Stimulated activated CD4-positive, alpha-beta T cell treated with anti-CD3 and anti-CD28 coated beads, Interleukin-12 subunit alpha, Interleukin-12 subunit beta, amount 100 ng/mL, for 24 hours (primary cell): Measurements from ENCODE around the gene UGT2B17.
"Not testable (repeated sequence)": the region's sequence is repeated elsewhere in the genome, so short reads cannot be mapped to it uniquely, and the experiment has no call there.

Experiments
- DNase-seq, 2 experiments: peaks; one replicate each; pipeline ENCODE4 v3.0.0-alpha.2; 2020; ENCODE audit warnings: low read depth in 2 of 2

The UGT2B17 gene

DNA sequence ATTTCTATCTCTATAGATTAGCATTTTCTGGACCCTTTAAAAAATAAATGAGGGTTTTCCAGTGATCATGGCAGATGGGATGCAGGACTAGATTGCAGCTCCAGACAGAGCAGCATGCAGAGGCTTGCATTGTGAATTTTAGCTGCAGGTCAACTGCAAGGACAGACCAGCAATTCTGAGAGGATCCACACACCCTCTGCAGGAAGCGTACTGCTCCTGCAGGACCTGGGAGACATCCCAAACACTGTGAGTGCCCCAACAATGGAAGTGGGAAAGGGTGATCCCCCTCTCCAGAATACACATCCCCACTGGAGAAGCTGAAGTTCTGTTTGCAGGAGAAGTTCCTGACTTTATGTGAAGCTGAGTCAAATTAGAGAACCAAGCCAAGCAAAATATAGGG is 7.1 kb downstream of the UGT2B17 start:
- not testable (repeated sequence) for DNase-seq

DNA sequence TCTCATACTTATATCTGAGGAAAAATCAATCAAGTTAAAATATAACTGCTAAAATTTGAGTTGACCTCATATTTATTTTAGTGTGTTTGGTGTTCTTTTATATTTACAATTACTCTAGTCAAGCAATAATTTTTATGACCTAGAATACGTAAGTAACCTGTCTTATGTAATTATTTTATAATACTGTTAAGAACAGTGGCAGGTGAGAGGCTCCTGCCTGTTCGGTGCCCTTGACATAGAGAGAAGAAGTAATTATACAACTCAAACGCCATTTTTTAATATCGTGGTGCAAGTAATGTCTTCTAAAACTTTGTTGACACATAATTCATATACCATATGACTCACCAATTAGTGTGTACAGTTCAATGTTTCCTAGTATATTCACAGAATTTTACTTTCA is 7.6 kb downstream of the UGT2B17 start:
- not testable (repeated sequence) for DNase-seq

DNA sequence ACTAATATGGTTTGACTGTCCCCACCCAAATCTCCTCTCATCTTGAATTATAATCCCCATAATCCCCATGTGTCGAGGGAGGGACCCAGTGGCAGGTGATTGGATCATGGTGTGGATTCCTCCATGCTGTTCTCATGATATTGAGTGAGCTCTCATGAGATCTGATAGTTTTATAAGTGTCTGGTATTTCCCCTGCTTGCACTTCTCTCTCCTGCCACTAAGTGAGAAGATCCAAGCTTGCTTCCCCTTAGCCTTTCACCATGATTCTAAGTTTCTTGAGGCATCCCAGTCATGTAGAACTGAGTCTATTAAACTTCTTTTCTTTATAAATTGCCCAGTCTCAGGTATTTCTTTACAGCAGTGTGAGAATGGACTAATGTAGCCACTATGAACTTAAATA is 9.8 kb downstream of the UGT2B17 start:
- DNase-seq, result not testable (repeated sequence)

GRCh38 chr4:68565082-68565481 is 11.0 kb downstream of the UGT2B17 start:
- DNase-seq, result not testable (repeated sequence)

DNA sequence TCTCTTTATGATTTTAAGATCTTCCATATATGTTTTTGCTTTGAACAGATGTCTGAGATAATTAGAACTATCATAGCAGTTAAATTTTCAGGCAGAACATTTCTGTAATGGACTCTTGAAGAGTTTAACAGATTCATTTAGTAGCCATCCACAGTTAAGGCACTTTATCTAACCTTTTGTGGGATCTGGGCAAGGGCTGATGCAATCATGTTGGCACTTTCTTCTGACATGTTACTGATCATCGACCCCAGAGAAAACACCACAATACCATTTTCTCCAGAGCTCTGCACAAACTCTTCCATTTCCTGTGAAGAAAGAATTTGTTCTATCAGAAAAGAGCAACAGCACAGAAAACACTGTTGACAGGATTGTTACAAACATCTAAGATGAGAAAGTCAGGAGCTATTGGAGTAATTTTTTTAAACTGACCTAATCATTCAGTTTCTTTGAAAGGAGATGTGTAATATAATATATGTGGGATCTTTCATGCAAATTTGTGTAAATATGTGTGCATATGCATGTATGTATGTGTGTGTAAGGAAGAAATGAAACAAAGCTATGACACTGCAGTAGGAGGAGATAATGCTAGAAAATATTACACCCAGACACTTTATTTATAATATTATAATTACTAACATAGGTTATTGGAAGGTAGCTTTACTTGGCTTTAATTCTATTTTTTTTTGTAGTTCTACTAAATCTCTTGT is 15.6 kb downstream of the UGT2B17 start:
- DNase-seq, result not testable (repeated sequence)

- not testable (repeated sequence) for DNase-seq
These were observed 22.3 kb downstream of the UGT2B17 start for GRCh38 chr4:68553830-68554229.

GRCh38 chr4:68552818-68553811 is 23.0 kb downstream of the UGT2B17 start:
- not testable (repeated sequence) for DNase-seq

GRCh38 chr4:68542742-68543141 is 33.4 kb downstream of the UGT2B17 start:
- DNase-seq, result not testable (repeated sequence)

GRCh38 chr4:68536375-68536774 is 39.7 kb downstream of the UGT2B17 start:
- no peak for DNase-seq

- DNase-seq, result no peak
These were observed 40.1 kb downstream of the UGT2B17 start for GRCh38 chr4:68535974-68536373.

GRCh38 chr4:68522232-68522631 is 53.9 kb downstream of the UGT2B17 start:
- DNase-seq, result not testable (repeated sequence)

DNA sequence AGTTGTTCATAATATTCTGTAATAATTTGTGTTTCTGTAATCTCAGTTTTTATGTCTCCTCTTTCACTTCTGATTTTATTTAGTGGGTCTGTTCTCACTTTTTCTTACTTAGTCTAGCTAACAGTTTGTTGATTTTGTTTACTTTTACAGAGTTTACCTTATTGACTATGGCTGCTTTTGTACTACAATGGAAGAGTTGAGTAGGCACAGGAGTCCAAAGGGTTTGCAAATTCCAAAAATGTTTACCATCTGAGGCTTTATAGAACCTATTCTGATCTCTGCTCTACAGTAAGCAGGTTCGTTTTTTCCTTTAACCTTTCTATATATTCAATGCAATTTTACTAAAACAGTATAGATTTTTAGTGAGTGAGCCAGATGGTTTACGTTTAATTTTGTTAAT is 55.1 kb downstream of the UGT2B17 start:
- DNase-seq, result no peak

DNA sequence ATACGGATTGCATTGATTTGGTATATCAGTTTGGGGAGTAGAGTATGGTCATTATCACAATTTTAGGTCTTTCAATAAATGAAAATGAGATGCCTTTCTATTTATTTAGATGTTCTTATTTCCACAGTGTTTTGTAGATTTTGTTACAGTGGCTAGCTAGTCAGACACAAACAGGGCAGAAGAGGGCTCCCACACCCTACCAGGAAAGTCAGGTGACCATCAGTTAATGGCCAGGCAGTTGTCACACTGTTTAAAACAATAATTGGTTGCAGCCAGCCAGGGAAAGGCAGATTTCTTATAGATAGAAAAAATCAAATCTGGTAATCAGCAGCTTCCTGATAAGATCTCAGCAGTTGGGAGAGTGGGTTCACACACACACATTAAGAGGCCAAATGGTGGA is 57.2 kb downstream of the UGT2B17 start:
- no peak for DNase-seq

DNA sequence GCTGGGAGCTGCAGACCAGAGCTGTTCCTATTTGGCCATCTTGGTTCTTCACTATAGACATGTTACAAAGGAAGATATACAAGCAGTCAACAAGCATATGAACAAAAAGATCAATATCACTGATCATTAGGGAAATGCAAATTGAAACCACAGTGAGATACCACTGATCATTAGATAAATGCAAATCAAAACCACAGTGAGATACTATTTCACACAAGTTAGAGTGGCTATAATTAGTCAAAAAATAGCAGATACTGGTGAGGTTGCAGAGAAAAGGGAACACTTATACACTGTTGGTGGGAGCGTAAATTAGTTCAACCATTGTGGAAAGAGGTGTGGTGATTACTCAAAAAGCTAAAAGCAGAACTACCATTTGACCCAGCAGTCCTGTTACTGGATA is 70.7 kb downstream of the UGT2B17 start:
- not testable (repeated sequence) for DNase-seq

- DNase-seq, result not testable (repeated sequence)
These were observed 71.3 kb downstream of the UGT2B17 start for GRCh38 chr4:68504836-68505235.

- not testable (repeated sequence) for DNase-seq
These were observed 72.7 kb downstream of the UGT2B17 start for GRCh38 chr4:68503462-68503861.

GRCh38 chr4:68499021-68499420 is 77.1 kb downstream of the UGT2B17 start:
- no peak for DNase-seq

GRCh38 chr4:68498413-68499007 is 77.6 kb downstream of the UGT2B17 start:
- DNase-seq, result peak; percentile 21 to 45

DNA sequence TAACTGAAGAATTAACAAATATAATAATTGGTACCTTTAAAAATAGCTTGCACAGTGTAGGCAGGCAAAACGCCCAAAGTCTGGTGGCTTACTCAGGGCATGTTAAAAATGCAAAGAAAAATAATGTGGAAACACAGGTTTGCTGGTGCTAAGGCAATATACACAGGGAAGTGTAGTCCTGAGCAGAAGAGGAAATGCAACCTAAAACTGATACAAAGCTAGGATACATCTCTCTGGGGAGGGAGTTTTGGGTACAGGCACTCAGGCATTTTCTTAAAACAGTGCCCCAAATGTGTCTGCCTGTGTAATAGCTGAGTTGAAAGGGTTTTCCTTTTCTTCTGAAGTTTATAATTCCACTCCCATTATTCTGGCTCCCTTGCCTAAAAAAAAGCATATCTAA is 81.4 kb downstream of the UGT2B17 start:
- no peak for DNase-seq

- DNase-seq, result no peak
These were observed 85.2 kb downstream of the UGT2B17 start for GRCh38 chr4:68490826-68491457.

- no peak for DNase-seq
These were observed 86.8 kb downstream of the UGT2B17 start for GRCh38 chr4:68489338-68489737.
